ENCODE measurements around the gene CRMP1. TPM values are rescaled to one million over a fixed set of nuclear protein-coding genes. Genes with fewer than 3 reads are reported as not detected.

CRMP1 gene
- total and polyA plus RNA-seq, 7 donors: under 0.01 to 6.4 (median 4.2) TPM; not detected in 1

GRCh38 chr4:5791654-5792053 is 101.2 kb downstream of the CRMP1 start:
- no peaks in the 10 kb centered on the region for H3K9me3 ChIP-seq
- DNase-seq: peak; percentile 19
- WGBS, 2 donors: 37 to 73% methylated on average over 3 of the region's 3 CpGs
- intact Hi-C loops (cut with DNase I): no loop called here
- H3K4me1 ChIP-seq: no peaks in the 10 kb centered on the region
- no peak overlapping the region for H3K4me3 ChIP-seq
- no peak overlapping the region for H3K27ac ChIP-seq
- no peaks in the 10 kb centered on the region for H3K27me3 ChIP-seq
- no peak for TF ChIP-seq EP300 (IDR thresholded peaks at IDR 0.05)
- TF ChIP-seq CTCF (IDR thresholded peaks at IDR 0.05): no peak
- TF ChIP-seq POLR2A (IDR thresholded peaks at IDR 0.05): no peak
- TF ChIP-seq POLR2AphosphoS5 (IDR thresholded peaks at IDR 0.05): no peak
- peaks cover 0 to 59% (median 18%) of the 10 kb centered on the region in 4 donors for H3K36me3 ChIP-seq

GRCh38 chr4:5790546-5790857 is 102.4 kb downstream of the CRMP1 start:
- Histone ChIP-seq H3K27me3 (no peaks in the 10 kb centered on the region), H3K4me3 (no peak overlapping the region), H3K27ac (no peak overlapping the region), H3K36me3 (peaks cover 0 to 58% (median 15%) of the 10 kb centered on the region in 4 donors), H3K9me3 (no peaks in the 10 kb centered on the region), H3K4me1 (no peaks in the 10 kb centered on the region)
- no peak for TF ChIP-seq EP300 (IDR thresholded peaks at IDR 0.05)
- TF ChIP-seq POLR2A (IDR thresholded peaks at IDR 0.05): no peak
- TF ChIP-seq POLR2AphosphoS5 (IDR thresholded peaks at IDR 0.05): no peak
- TF ChIP-seq CTCF (IDR thresholded peaks at IDR 0.05): no peak
- 27 to 46% methylated on average over 1 of the region's 1 CpG for WGBS, 2 donors
- DNase-seq: no peak
- intact Hi-C loops (cut with DNase I): no loop called here

DNA sequence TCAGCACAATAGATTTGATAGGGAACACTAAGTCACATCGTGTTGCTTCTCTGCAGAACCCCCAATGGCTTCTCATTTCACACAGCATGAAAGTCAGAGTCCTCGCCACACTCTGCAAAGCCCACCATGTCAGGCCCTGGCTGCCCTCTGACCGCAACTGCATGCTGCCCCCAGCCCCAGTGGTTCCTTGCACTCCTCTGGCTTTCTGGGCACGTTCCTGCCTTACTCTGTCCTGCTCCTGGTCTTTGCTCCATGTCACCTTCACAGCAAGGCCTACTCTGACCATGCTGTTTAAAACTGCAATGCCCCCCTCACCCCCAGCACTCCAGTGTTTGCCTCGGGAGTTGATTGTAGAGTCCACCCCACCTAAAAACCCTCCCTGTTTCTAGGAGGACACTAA is 103.7 kb downstream of the CRMP1 start:
- Histone ChIP-seq H3K27me3 (no peaks in the 10 kb centered on the region), H3K4me1 (no peaks in the 10 kb centered on the region), H3K4me3 (no peak overlapping the region), H3K9me3 (no peaks in the 10 kb centered on the region), H3K36me3 (peaks cover 2 to 60% (median 13%) of the 10 kb centered on the region in 4 donors), H3K27ac (no peak overlapping the region)
- intact Hi-C loops (cut with DNase I): no loop called here
- no peak for TF ChIP-seq POLR2A (IDR thresholded peaks at IDR 0.05)
- no peak for TF ChIP-seq POLR2AphosphoS5 (IDR thresholded peaks at IDR 0.05)
- WGBS, 2 donors: 78 to 89% methylated on average over 5 of the region's 5 CpGs
- peak; percentile 46 for DNase-seq

DNA sequence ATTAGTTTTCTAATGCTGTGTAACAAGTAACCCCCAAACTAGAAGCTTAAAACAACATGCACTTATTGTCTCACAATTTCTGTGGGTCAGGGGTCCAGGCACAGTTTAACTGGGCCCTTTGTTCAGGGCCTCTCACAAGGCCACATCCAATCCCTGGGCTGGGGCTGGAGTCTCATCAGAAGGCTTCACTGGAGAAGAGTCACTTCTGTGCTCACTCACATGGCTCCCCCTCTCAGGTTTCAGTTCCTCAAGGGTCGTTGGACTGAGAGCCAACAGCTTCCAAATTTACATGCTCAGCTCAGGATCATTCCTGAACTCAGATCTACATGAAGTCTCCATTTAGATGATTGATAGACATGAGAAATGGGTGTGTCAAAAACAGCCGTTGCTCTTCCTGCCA is 104.7 kb downstream of the CRMP1 start:
- 22 to 57% methylated on average over 2 of the region's 2 CpGs for WGBS, 2 donors
- TF ChIP-seq POLR2AphosphoS5 (IDR thresholded peaks at IDR 0.05) (no peak), CTCF (IDR thresholded peaks at IDR 0.05) (no peak), EP300 (IDR thresholded peaks at IDR 0.05) (no peak), POLR2A (IDR thresholded peaks at IDR 0.05) (no peak)
- Histone ChIP-seq H3K36me3 (peaks cover 4 to 63% (median 18%) of the 10 kb centered on the region in 4 donors), H3K27me3 (no peaks in the 10 kb centered on the region), H3K4me1 (no peaks in the 10 kb centered on the region), H3K9me3 (no peaks in the 10 kb centered on the region), H3K4me3 (no peak overlapping the region), H3K27ac (no peak overlapping the region)
- intact Hi-C loops (cut with DNase I): no loop called here
- peak; percentile 26 for DNase-seq

- H3K36me3 ChIP-seq: peaks cover 4 to 63% (median 18%) of the 10 kb centered on the region in 4 donors
- H3K9me3 ChIP-seq: no peaks in the 10 kb centered on the region
- H3K27ac ChIP-seq: no peak overlapping the region
- intact Hi-C loops (cut with DNase I): no loop called here
- TF ChIP-seq CTCF (IDR thresholded peaks at IDR 0.05): no peak
- no peak for TF ChIP-seq POLR2AphosphoS5 (IDR thresholded peaks at IDR 0.05)
- WGBS, 2 donors: 92 to 95% methylated on average over 8 of the region's 8 CpGs
- peak; percentile 50 for DNase-seq
- no peak overlapping the region for H3K4me3 ChIP-seq
- H3K27me3 ChIP-seq: no peaks in the 10 kb centered on the region
- no peaks in the 10 kb centered on the region for H3K4me1 ChIP-seq
Measured at GRCh38 chr4:5787311-5787710, 105.6 kb downstream of the CRMP1 start.
